Naive thymus-derived CD4-positive, alpha-beta T cell (primary cell): ENCODE measurements around the gene PRIMPOL. TPM values are rescaled to one million over a fixed set of nuclear protein-coding genes. Genes with fewer than 3 reads are reported as not detected.

Experiments used
- ATAC-seq: fragments of 150-1000 bp; cut with Tn5 transposase; 2 replicates; pipeline ENCODE4 v1.10.0; 2021; ENCODE audit warnings: mild to moderate bottlenecking, moderate library complexity
- CTCF ChIA-PET: fragments of 350-600 bp; sonication (Branson Sonifier 250); formaldehyde crosslinking; loops from one replicate; lab custom pipeline; 2021; ENCODE audit warnings: antibody characterized with exemption; lab: Charles Lee
- POLR2A ChIA-PET: fragments of 350-600 bp; sonication (Branson Sonifier 250); formaldehyde crosslinking; loops from one replicate; lab custom pipeline; 2021; ENCODE audit warnings: antibody characterized with exemption, inconsistent platforms; lab: Charles Lee
- DNase-seq, 9 donors: peaks; one replicate each; pipeline versions ENCODE4 v3.0.0 to v3.0.0-alpha.2; 2020 to 2022; ENCODE audit warnings: mixed read lengths in 1 of 9
- H3K27ac ChIP-seq: one replicate; pipeline ENCODE4 v1.7.0; 2013; ENCODE audit warnings: mild to moderate bottlenecking, low read depth, low read length, moderate library complexity
- H3K27me3 ChIP-seq, 2 donors: one replicate each; pipeline ENCODE4 v1.7.0; 2013; ENCODE audit warnings: low read length in 2 of 2, mild to moderate bottlenecking in 2 of 2, moderate library complexity in 2 of 2; ENCODE audit not compliant: control insufficient read depth in 2 of 2, insufficient read depth in 2 of 2
- H3K36me3 ChIP-seq, 3 experiments: 1 replicate in 2 of 3; 2 replicates in 1 of 3; pipeline ENCODE4 v1.7.0; 2013; ENCODE audit warnings: low read length in 3 of 3, mild to moderate bottlenecking in 3 of 3, moderate library complexity in 1 of 3; ENCODE audit not compliant: insufficient read depth in 3 of 3, control insufficient read depth in 2 of 3
- H3K4me1 ChIP-seq, 2 donors: one replicate each; pipeline ENCODE4 v1.7.0; 2013; ENCODE audit warnings: low read length in 2 of 2, mild to moderate bottlenecking in 2 of 2, moderate library complexity in 1 of 2; ENCODE audit not compliant: control insufficient read depth in 2 of 2, insufficient read depth in 2 of 2
- H3K4me3 ChIP-seq: 2 replicates; pipeline ENCODE4 v1.7.0; 2013; ENCODE audit warnings: mild to moderate bottlenecking, low read length
- H3K9me3 ChIP-seq, 3 experiments: 1 replicate in 2 of 3; 2 replicates in 1 of 3; pipeline ENCODE4 v1.7.0; 2013; ENCODE audit warnings: low read length in 3 of 3; ENCODE audit not compliant: control insufficient read depth in 2 of 3
- H3K27ac Mint-ChIP-seq, 9 donors: one replicate each; pipeline ENCODE4 v1.8.0; 2020 to 2022; ENCODE audit warnings: mixed read lengths in 9 of 9, mild to moderate bottlenecking in 8 of 9, moderate library complexity in 5 of 9, inconsistent platforms in 2 of 9
- H3K27me3 Mint-ChIP-seq, 5 donors: one replicate each; pipeline ENCODE4 v1.8.0; 2021 to 2022; ENCODE audit warnings: mixed read lengths in 5 of 5, mild to moderate bottlenecking in 1 of 5
- H3K36me3 Mint-ChIP-seq, 5 donors: one replicate each; pipeline ENCODE4 v1.8.0; 2020 to 2022; ENCODE audit warnings: mixed read lengths in 5 of 5, mild to moderate bottlenecking in 3 of 5, inconsistent platforms in 1 of 5
- H3K4me1 Mint-ChIP-seq, 7 donors: one replicate each; pipeline ENCODE4 v1.8.0; 2020 to 2022; ENCODE audit warnings: mixed read lengths in 7 of 7, mild to moderate bottlenecking in 3 of 7, inconsistent platforms in 1 of 7
- H3K4me3 Mint-ChIP-seq, 10 donors: one replicate each; pipeline ENCODE4 v1.8.0; 2020 to 2022; ENCODE audit warnings: mild to moderate bottlenecking in 10 of 10, mixed read lengths in 10 of 10, moderate library complexity in 6 of 10, inconsistent platforms in 2 of 10
- H3K9me3 Mint-ChIP-seq, 11 donors: one replicate each; pipeline ENCODE4 v1.8.0; 2020 to 2022; ENCODE audit warnings: mixed read lengths in 11 of 11, mild to moderate bottlenecking in 4 of 11, inconsistent platforms in 1 of 11, moderate library complexity in 1 of 11
- intact Hi-C, 2 donors: fragments of 100-400 bp; cut with micrococcal nuclease; formaldehyde crosslinking; loops; one replicate each; pipeline ENCODE4 v1.15.1; 2023
- polyA plus RNA-seq, 2 donors: library from polyadenylated mRNA; unstranded; fragments of 300-500 nt; fragmentation: Illumina TruSeq; gene quantifications; one replicate each; pipeline ENCODE4 v1.2.3, GENCODE V29; 2021
- total RNA-seq, 6 experiments: library from RNA in 5 of 6; stranded (reverse) in 5 of 6; gene quantifications; 1 replicate in 5 of 6; 2 replicates in 1 of 6; pipeline ENCODE4 v1.2.3 and lab custom pipeline; 2021 to 2026

The PRIMPOL gene
- total and polyA plus RNA-seq, 7 experiments from 2014 or later = 12.1 to 19.3 (median 16.5) TPM

GRCh38 chr4:184705692-184706091 is 56.2 kb downstream of the PRIMPOL start:
- ChIA-PET CTCF (no interaction called here), POLR2A (no interaction called here)
- peak overlapping the region in 2 of 10 donors; percentile 6 to 57 for H3K4me3 Mint-ChIP-seq
- no peak overlapping the region for H3K27ac ChIP-seq
- no peak overlapping the region for H3K4me3 ChIP-seq
- H3K4me1 Mint-ChIP-seq = peaks cover 0 to 29% (median 0%) of the 10 kb centered on the region in 7 donors
- intact Hi-C loops = loop anchor here in 1 of 2 donors (2.0 kb wide), 1 partner anchor 57 kb away; the partner anchor contains the start of genes CASP3 and PRIMPOL
- ATAC-seq = no peak
- DNase-seq = no peak
- H3K27me3 ChIP-seq = no peaks in the 10 kb centered on the region
- H3K9me3 Mint-ChIP-seq = no peaks in the 10 kb centered on the region
- no peaks in the 10 kb centered on the region for H3K36me3 ChIP-seq
- H3K27me3 Mint-ChIP-seq = no peaks in the 10 kb centered on the region
- peaks cover 0 to 52% (median 6%) of the 10 kb centered on the region in 5 donors for H3K36me3 Mint-ChIP-seq
- H3K27ac Mint-ChIP-seq = peak overlapping the region in 1 of 9 donors; percentile 83
- H3K4me1 ChIP-seq = no peaks in the 10 kb centered on the region
- no peaks in the 10 kb centered on the region for H3K9me3 ChIP-seq

- intact Hi-C loops = no loop called here
- Histone ChIP-seq H3K4me3 (no peak overlapping the region), H3K27ac (no peak overlapping the region), H3K9me3 (no peaks in the 10 kb centered on the region), H3K27me3 (no peaks in the 10 kb centered on the region), H3K4me1 (no peaks in the 10 kb centered on the region), H3K36me3 (no peaks in the 10 kb centered on the region)
- peak overlapping the region in 2 of 9 donors; percentile 15 to 80 for H3K27ac Mint-ChIP-seq
- peak overlapping the region in 1 of 10 donors; percentile 8 for H3K4me3 Mint-ChIP-seq
- no peaks in the 10 kb centered on the region for H3K9me3 Mint-ChIP-seq
- DNase-seq (no peak), ATAC-seq (no peak)
- ChIA-PET CTCF (no interaction called here), POLR2A (interaction anchor here (1.5 kb wide), 1 partner anchor 103 kb away, joined by 3 read pairs; no protein-coding TSS in a partner anchor)
- peaks cover 0 to 29% (median 0%) of the 10 kb centered on the region in 7 donors for H3K4me1 Mint-ChIP-seq
- H3K36me3 Mint-ChIP-seq = peaks cover 0 to 54% (median 6%) of the 10 kb centered on the region in 5 donors
- no peaks in the 10 kb centered on the region for H3K27me3 Mint-ChIP-seq
These were observed 56.9 kb downstream of the PRIMPOL start for GRCh38 chr4:184706453-184706852.

DNA sequence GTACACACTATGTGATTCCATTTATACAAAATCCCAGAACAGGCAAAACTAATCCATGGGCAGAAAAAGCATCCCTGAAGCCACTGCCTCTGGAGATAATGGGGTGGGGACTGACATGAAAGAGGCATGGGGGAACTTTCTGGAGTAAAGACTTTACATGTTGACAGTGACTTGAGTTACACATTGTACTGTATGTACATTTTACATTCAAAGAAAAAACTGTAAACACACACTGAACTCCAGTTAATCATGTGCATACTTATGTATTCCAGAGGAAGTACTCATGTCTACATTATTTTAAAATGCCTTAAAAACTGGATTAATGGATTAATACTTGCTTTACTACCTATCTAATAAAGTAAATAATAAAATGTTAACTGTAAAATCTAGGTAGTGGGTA is 62.8 kb downstream of the PRIMPOL start:
- no peak overlapping the region for H3K27ac Mint-ChIP-seq
- Histone ChIP-seq H3K27me3 (no peaks in the 10 kb centered on the region), H3K9me3 (no peaks in the 10 kb centered on the region), H3K36me3 (no peaks in the 10 kb centered on the region), H3K4me1 (no peaks in the 10 kb centered on the region), H3K27ac (no peak overlapping the region), H3K4me3 (no peak overlapping the region)
- no peak overlapping the region for H3K4me3 Mint-ChIP-seq
- H3K36me3 Mint-ChIP-seq = peaks cover 0 to 36% (median 17%) of the 10 kb centered on the region in 5 donors
- DNase-seq (no peak), ATAC-seq (no peak)
- no peaks in the 10 kb centered on the region for H3K27me3 Mint-ChIP-seq
- ChIA-PET POLR2A (no interaction called here), CTCF (no interaction called here)
- intact Hi-C loops = no loop called here
- peaks cover 0 to 1% (median 0%) of the 10 kb centered on the region in 11 donors for H3K9me3 Mint-ChIP-seq
- peaks cover 0 to 21% (median 0%) of the 10 kb centered on the region in 7 donors for H3K4me1 Mint-ChIP-seq

DNA sequence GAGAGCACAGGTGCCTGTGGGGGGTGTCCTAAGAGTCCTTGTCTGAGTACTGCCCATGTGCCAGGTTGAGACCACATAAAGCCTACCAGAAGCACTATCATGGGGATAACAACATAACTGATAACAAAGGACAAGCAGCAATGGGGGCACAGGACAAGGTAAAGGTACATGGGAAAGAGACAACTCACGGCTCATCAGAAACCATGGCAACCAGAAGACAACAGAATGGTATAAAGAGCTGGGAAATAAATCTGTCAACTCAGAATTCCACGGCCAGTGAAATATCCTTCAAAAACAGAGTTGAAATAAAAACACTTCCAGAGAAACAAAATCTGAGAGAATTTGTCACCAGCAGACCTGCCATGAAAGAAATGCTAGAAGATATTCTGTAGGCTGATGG is 64.3 kb downstream of the PRIMPOL start:
- DNase-seq = no peak
- Histone ChIP-seq H3K4me1 (no peaks in the 10 kb centered on the region), H3K36me3 (no peaks in the 10 kb centered on the region), H3K4me3 (no peak overlapping the region), H3K27ac (no peak overlapping the region), H3K27me3 (no peaks in the 10 kb centered on the region), H3K9me3 (no peaks in the 10 kb centered on the region)
- peaks cover 0 to 1% (median 0%) of the 10 kb centered on the region in 11 donors for H3K9me3 Mint-ChIP-seq
- peak overlapping the region in 1 of 9 donors; percentile 31 for H3K27ac Mint-ChIP-seq
- no peaks in the 10 kb centered on the region for H3K27me3 Mint-ChIP-seq
- no peak overlapping the region for H3K4me3 Mint-ChIP-seq
- intact Hi-C loops = no loop called here
- H3K4me1 Mint-ChIP-seq = peaks cover 0 to 25% (median 0%) of the 10 kb centered on the region in 7 donors
- POLR2A ChIA-PET = no interaction called here
- peaks cover 0 to 34% (median 17%) of the 10 kb centered on the region in 5 donors for H3K36me3 Mint-ChIP-seq
- no peak for ATAC-seq
- CTCF ChIA-PET = interaction anchor here (1.3 kb wide), 1 partner anchor 32 kb away, joined by 4 read pairs; no protein-coding TSS in a partner anchor

DNA sequence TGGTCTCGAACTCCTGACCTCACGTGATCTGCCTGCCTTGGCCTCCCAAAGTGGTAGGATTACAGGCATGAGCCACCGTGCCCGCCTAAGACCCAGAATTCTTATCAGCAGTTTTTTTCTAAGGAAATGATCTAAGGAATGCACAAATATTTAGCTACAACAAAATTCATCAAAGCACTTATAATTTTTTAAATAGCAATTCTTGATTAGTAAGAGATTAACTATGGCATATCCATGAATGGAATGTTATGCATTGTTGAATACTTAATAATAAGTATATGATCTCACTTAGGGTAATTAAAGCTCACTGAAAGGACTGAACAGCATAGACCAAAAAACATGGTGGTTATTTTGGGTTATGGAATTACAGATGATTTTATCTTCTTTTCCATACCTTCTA is 66.0 kb downstream of the PRIMPOL start:
- Mint-ChIP-seq H3K9me3 (peaks cover 0 to 9% (median 5%) of the 10 kb centered on the region in 11 donors), H3K4me1 (peaks cover 0 to 40% (median 0%) of the 10 kb centered on the region in 7 donors), H3K27ac (no peak overlapping the region), H3K36me3 (peaks cover 9 to 43% (median 25%) of the 10 kb centered on the region in 5 donors), H3K4me3 (no peak overlapping the region), H3K27me3 (no peaks in the 10 kb centered on the region)
- ChIA-PET POLR2A (no interaction called here), CTCF (no interaction called here)
- no peaks in the 10 kb centered on the region for H3K4me1 ChIP-seq
- DNase-seq (no peak), ATAC-seq (no peak)
- no peaks in the 10 kb centered on the region for H3K9me3 ChIP-seq
- no peak overlapping the region for H3K4me3 ChIP-seq
- no peaks in the 10 kb centered on the region for H3K27me3 ChIP-seq
- intact Hi-C loops = no loop called here
- H3K36me3 ChIP-seq = no peaks in the 10 kb centered on the region
- H3K27ac ChIP-seq = no peak overlapping the region

- Histone ChIP-seq H3K27me3 (no peaks in the 10 kb centered on the region), H3K4me1 (no peaks in the 10 kb centered on the region), H3K36me3 (no peaks in the 10 kb centered on the region), H3K27ac (no peak overlapping the region), H3K4me3 (no peak overlapping the region), H3K9me3 (no peaks in the 10 kb centered on the region)
- CTCF ChIA-PET = no interaction called here
- intact Hi-C loops = loop anchor here in 1 of 2 donors (2.0 kb wide), 1 partner anchor 13 kb away; no protein-coding TSS in a partner anchor
- Mint-ChIP-seq H3K4me1 (peaks cover 0 to 51% (median 0%) of the 10 kb centered on the region in 7 donors), H3K27me3 (no peaks in the 10 kb centered on the region), H3K4me3 (no peak overlapping the region), H3K36me3 (peaks cover 9 to 59% (median 42%) of the 10 kb centered on the region in 5 donors), H3K9me3 (peaks cover 0 to 24% (median 10%) of the 10 kb centered on the region in 11 donors), H3K27ac (no peak overlapping the region)
- DNase-seq (no peak), ATAC-seq (no peak)
- POLR2A ChIA-PET = no interaction called here
These were observed 69.9 kb downstream of the PRIMPOL start for GRCh38 chr4:184719407-184719806.

GRCh38 chr4:184721254-184721653 is 71.7 kb downstream of the PRIMPOL start:
- Mint-ChIP-seq H3K36me3 (peaks cover 9 to 60% (median 35%) of the 10 kb centered on the region in 5 donors), H3K27me3 (no peaks in the 10 kb centered on the region), H3K4me3 (no peak overlapping the region), H3K27ac (no peak overlapping the region), H3K9me3 (peaks cover 0 to 24% (median 10%) of the 10 kb centered on the region in 11 donors), H3K4me1 (peaks cover 0 to 58% (median 0%) of the 10 kb centered on the region in 7 donors)
- Histone ChIP-seq H3K27me3 (no peaks in the 10 kb centered on the region), H3K27ac (no peak overlapping the region), H3K36me3 (no peaks in the 10 kb centered on the region), H3K9me3 (no peaks in the 10 kb centered on the region), H3K4me3 (no peak overlapping the region), H3K4me1 (no peaks in the 10 kb centered on the region)
- ChIA-PET CTCF (no interaction called here), POLR2A (interaction anchor here (0.6 kb wide), 1 partner anchor 108 kb away, joined by 4 read pairs; no protein-coding TSS in a partner anchor)
- no peak for DNase-seq
- intact Hi-C loops = no loop called here
- no peak for ATAC-seq
